Measurements from ENCODE around the gene ABL2. TPM values are rescaled to one million over a fixed set of nuclear protein-coding genes. Genes with fewer than 3 reads are reported as not detected.
A peak's percentile ranks its signal among the peaks of the same experiment; 100 is the strongest.

The ABL2 gene
- total and polyA plus RNA-seq, 9 of the 15 experiments (the other 6 are each of a cell fraction or from before 2014, with no cell fraction given): 1.4 to 15.0 (median 8.6) TPM

- TF ChIP-seq NELFE (IDR thresholded peaks at IDR 0.05; ENCODE audit: insufficient read depth, insufficient read length): no peak
Measured at GRCh38 chr1:179126338-179127060, 103.0 kb downstream of the ABL2 start (continued).

- H2AFZ ChIP-seq (ENCODE audit: low read depth, low read length): no peak overlapping the region
- ATAC-seq (no peak), DNase-seq (ENCODE audit: extremely low read depth in 1 of 4, low spot score in 3 of 4) (no peak), FAIRE-seq (no peak)
- 100% methylated on average over 1 of the region's 1 CpG for WGBS (ENCODE audit: insufficient coverage, low coverage, missing lambda C conversion rate)
- no peaks in the 10 kb centered on the region for H3K9me1 ChIP-seq (ENCODE audit: control insufficient read depth, insufficient read depth, low read length)
- H3K27ac ChIP-seq (ENCODE audit: extremely low read depth, low read depth, low read length): no peak overlapping the region
- BruUV-seq (replicated peaks): no TSS peak
- no peaks in the 10 kb centered on the region for H4K20me1 ChIP-seq (replicated peaks; ENCODE audit: control insufficient read depth, insufficient read depth, low read length)
- in situ Hi-C loops (cut with MboI): loop anchor here (10.0 kb wide), 1 partner anchor 240 kb away; the partner anchor contains the start of gene AXDND1
- POLR2A ChIA-PET: no interaction called here
- no peak overlapping the region for H3K4me2 ChIP-seq (ENCODE audit: insufficient read depth, low read length)
- no peak for TF ChIP-seq ZNF76 (CRISPR knock-in tag; IDR thresholded peaks at IDR 0.05; ENCODE audit: borderline replicate concordance)
- peak; percentile 22; the same call in 1 of the 2 replicates for TF ChIP-seq ZNF316 (IDR thresholded peaks at IDR 0.05)
- H3K9me3 ChIP-seq (replicated peaks; ENCODE audit: control insufficient read depth, insufficient read depth, low read depth, low read length): no peaks in the 10 kb centered on the region
- no peak overlapping the region for H3K4me3 ChIP-seq
- peaks cover 7 to 10% of the 10 kb centered on the region in 2 experiments; a peak in 3 of 5 replicates for H3K4me1 ChIP-seq (replicated peaks in 1 of 2; ENCODE audit: control insufficient read depth in 2 of 2, insufficient read depth in 2 of 2, low read length in 2 of 2)
- no peaks in the 10 kb centered on the region for H3K79me2 ChIP-seq (ENCODE audit: control insufficient read depth, insufficient read depth, low read length)
- intact Hi-C loops (cut with micrococcal nuclease): loop anchor here (5.0 kb wide), 1 partner anchor 67 kb away; no protein-coding TSS in a partner anchor
- CTCF ChIA-PET (ENCODE audit: low intra/inter-chr PET ratio): interaction anchor here (0.6 kb wide), 1 partner anchor 244 kb away, joined by 3 read pairs; no protein-coding TSS in a partner anchor
- no peak overlapping the region for H3K9ac ChIP-seq (ENCODE audit: insufficient read depth in 1 of 2, low read depth in 2 of 2, low read length in 2 of 2)
- peaks cover 25% of the 10 kb centered on the region for H3K36me3 ChIP-seq (ENCODE audit: control insufficient read depth, insufficient read depth, low read length)
- no peaks in the 10 kb centered on the region for H3K27me3 ChIP-seq (ENCODE audit: control insufficient read depth in 2 of 2, insufficient read depth in 2 of 2, low read length in 2 of 2)
Measured at GRCh38 chr1:179124873-179125272, 104.6 kb downstream of the ABL2 start.
